SW 1271 (cell line): ENCODE measurements around the gene FAM170B.

ENCODE experiments used
- DNase-seq, 2 experiments: peaks; one replicate each; lab custom pipeline; 2025; lab: John Stamatoyannopoulos, UW

FAM170B gene

DNA sequence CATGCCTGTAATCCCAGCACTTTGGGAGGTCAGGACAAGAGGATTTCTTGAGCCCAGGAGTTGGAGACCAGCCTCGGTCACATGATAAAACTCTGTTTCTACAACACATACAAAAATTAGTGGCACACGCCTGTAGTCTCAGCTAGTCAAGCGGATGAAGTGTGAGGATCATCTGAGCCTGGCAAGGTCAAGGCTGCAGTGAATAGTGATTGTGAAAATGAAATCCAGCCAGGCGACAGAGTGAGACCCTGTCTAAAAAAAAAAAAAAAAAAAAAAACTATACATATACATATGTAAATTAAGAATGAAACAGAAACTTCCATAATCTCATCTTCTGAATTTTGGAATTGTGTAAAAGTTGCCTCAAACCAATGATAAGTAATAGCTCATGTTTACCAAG is 18.2 kb upstream of the FAM170B start:
- no peak for DNase-seq

DNA sequence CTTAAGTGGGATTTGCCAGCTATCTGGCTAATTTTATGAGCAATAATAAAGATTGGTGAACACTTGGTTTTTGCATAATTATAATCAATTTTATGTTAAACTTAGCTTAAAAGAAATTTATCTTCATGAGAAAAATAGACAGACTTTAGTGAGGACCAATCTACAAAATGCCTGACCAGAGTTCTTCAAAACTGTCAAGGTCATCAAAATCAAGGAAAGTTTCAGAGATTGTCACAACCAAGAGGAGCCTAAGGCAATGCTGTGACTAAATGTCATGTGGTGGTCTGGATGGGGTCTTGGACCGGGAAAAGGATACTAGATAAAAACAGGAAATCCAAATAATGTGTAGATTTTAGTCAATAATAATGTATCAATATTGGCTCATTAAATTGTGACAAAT is 17.7 kb upstream of the FAM170B start:
- no peak for DNase-seq

DNA sequence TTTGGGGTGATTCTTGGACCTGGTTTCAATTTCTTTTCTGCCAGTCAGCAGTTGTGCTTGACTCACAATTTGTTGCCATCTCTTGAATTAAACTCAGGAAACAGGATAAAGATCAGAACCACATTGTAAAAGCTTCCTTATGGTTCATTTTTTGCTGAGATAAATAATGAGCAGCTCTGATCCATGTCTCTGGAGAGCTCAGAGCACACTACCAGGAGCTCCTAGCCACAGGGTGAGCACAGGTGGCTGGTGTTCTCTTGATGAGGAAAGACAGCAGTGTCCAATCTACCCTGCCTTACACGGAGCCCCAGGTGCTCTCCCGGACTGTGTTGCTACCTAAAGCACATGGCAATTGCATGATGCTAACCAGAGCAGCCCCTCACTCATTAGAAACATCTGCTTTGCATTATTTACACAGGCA is 17.2 kb upstream of the FAM170B start:
- DNase-seq, result no peak

DNA sequence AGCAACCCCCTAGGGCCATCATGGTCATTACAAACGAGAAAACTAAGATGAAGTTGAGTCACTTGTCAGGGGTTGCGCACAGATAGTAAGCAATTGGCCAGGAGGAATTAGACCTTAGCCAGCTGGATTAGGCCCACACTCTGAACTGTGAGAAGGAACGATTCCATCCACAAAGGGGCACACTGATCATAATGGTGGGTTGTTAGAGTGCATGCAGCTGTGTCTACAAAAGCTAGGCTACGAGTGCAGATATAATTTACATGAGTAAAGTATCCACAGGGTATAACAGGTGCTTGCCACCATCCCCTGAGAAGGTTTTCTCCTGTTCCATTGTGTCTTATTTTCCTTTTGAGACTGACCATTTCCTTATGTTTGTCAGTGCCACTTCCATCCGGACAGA is 16.6 kb upstream of the FAM170B start:
- DNase-seq, result no peak

DNA sequence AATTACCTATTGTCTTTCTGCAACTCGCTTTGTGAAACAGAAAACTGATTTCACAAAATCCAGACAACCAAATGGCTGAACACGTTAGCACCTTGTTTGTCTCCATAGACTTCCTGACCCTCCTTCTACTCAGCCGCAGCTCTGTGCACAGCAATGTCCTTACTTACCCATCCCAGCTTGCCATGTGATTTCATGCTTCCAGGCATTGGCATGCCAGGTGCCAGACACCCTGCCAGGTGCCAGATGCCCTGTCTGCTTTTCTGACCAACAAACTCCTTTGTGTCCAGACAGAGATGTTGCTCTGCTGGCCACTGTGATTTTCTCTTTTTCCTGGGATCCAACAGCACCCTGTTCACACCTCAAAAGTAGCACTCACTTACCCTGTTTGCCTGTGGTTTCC is 16.1 kb upstream of the FAM170B start:
- no peak for DNase-seq

DNA sequence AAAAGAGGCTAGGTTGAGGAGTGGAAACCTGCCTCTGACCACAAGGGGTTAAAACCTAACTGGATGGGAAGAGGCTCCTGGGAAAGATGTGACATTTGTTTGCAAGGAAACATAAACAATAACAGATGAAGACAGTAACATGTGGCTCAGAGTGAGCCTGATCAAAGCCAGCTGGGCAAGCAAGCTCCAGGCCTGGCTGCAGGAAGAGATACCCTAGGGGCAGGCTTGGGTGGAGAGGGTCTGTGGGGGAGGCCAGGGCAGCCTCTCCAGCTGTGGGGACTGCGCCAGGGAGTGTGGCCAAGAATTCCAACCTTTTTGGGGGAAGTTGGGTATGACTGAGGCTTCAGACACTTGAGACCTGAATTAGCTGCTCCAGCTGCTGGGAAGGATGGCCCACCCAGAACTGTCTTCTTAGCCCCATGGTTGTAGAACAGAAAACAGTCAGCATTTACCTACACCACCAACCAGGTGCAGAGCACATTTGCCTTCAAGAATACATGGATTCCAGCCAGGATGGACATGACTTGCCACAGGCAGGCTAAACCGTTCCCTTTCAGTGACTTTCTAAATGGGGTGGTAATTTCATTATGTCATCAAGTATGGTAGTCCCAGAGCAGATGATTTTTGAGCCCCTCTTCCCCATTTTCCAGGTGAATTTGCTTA is 10.4 kb upstream of the FAM170B start:
- DNase-seq, result no peak

DNA sequence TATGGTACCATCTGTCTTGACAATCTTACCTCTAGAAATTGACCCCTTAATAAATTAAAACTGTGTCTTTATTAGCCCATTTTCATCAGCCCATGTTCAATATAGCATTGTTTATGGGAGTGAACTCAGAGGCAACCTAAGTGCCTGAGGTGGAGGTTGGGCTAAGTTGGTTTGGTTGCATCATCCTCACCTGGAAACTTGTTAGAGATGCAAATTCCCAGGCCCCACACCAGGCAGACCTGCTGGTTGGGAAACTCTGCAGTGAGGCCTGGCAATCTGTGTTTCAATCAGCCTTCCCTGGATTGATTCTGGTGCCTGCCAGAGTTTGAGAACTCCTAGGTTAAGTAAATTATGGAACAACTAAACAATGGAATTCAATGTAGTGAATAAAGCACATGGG is 9.4 kb upstream of the FAM170B start:
- no peak for DNase-seq

DNA sequence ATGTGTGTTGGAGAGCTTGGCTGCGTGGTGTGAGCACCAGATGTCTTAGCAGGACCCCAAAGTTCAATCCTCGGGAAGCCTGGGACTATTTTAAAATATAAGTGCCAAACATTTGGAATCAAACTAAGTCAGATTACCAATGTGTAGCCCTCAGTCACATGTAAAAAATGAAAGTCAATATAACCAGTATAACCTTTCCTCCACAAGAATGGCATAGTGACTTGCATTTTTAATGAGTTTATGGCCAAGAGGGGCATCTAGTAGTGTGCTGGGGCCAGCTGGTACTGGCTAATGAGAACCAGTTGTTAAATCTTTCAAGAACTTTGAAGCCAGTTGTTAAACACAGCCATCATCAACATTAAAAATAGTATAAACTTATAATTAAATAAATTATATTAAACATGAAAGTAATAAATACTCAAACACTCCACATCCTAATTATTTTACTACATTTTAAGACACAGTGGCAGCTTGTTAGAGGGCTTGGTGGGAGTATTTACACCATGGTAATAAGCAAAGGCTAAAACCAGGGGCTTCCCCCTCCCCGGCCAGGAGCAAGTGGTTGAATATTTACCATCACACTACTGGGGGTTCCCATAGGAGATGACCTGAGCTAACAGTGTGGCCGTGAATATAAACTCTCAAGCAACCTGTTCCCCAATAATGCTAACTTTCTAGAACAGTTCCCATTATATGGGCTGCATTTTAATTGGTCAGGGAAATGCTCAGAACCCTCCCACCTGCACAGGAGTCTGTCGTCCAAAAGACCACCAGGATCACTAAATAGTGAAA is 7.9 kb upstream of the FAM170B start:
- no peak for DNase-seq

DNA sequence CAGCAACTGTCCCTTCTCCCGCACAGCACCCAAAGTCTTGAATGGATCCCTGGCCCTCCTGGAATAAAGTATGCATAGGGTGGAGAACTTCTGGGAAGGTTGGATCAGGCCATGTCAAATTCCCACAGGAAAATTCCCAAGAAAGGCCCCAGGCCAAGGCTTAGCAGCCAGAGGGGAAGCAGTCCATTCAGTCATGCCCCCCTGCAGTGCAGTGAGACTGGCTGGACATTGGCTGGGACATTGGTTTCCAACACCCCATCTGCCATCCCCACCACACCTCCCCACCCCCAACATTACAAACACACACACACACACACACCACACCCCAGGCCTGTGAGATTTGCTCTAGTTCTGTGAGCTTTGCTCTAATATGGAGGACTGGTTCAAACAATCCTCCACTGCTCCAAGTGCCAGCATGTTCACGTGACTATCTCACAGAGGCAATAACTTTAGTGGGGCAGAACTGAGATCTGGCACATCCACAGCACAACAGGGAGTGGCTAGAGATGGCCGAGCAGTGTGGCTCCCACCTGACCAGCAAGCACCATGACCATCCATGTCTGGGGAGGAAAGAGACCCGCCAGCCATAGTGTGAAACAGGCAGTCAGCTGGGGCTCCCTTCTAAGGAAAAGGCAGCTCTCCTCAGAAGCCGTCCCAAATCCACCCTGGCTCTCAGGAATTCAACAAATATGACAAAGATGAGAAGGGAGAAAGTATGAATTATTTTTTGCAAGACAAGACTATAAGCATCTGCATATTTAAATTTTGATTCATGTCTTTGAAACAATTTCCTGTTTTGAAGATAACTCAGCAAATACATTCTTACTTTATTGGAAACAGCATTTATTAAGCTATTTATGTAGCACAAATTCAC is 6.7 kb upstream of the FAM170B start:
- DNase-seq, result no peak

DNA sequence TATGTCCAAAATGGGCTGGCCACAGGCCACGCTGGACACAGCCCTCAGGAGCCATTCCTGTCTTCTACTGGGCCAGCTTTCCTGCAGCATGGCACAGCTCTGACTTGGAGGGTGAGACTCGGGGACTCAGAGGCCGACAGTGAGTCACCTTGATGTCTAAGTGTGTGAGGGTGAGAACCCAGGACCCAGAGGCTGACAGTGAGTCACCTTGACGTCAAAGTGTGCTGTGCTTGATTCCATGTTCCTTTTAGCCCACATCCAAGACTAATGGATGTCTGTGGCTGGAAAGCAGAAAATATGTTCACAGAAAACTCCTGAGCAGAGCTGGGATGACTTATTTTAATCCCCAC is 6.0 kb upstream of the FAM170B start:
- DNase-seq, result no peak

DNA sequence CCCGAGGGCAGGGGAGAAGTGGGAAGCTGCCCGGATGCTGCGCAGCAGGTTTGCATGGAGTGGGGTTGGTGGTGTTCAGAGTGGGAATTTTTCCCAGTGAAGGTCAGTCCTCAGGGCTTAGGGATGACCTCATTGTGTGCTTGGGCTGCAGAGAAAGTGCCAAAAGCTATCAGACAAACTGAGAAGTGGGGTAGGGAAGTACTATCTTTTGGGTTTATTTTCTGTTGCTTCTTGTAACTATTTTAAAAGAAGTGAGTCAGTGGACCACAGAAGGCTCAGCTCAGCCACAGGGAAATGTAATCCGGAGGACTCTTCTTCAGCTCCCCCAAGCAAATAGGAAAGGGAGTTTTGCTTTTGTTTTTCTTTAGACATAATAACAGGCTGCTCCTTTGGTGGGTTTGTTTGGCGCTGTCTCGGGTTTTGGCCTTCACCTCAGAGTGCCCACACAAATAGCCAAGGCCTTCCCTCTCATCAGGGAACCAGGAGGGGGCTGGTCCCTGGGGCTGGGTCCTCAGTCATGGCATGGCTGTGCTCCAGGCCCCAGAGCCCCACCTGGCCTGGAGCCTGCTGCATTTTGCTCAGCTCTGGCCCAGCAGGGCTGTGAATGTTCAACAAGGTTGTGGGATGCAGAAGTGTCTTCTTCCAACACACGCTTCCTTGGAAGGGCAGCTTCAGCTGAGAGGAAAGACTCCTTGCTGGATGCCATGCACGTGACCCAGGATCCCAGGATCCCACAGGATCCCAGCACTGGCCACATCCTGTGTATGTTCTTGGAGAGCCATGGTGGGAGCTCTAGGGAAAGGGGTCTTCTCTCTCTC is 5.4 kb upstream of the FAM170B start:
- DNase-seq, result no peak

DNA sequence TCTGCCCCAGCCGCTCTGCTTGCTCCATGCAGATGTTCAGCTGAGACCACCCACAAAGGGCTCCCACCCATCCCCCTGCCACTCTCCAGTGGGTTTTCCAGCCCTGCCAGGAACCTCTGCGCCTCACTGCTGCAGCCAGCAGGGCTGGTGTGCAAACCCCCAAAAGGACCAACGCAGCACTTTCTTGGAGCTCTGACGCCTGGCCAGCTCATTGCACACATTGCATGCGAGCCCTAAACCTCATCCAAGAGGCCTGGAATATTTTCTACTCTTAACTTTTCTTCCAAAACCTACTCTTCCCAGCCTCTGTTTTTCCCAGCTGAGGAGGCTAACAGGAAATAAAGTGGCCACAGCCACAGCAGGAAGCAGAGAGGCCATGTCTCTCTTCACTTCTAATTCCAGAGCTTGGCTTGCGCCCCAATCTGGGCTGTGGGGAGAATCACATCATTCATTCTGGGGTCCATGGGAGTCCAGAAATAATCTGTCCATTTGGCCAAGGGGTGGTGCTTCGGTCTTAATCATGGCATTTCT is 4.6 kb upstream of the FAM170B start:
- no peak for DNase-seq

DNA sequence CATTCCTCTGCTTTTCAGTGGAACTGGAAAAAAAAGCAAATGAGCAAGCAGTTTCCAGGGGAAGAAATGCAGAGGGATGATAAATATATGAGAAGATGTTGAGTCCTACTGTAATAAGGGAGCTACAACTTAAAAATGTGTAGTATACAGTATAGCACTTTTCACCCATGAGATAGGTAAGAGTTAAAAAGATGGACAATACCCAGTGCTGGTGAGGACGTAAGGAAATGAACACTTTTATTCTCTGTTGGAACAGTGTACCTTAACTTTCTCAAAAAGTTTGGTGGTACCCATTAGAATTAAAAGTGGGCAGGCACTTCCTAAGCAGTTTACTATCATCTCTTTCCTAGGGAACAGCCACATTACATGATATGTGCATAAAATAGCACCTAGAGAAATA is 2.7 kb upstream of the FAM170B start:
- no peak for DNase-seq

DNA sequence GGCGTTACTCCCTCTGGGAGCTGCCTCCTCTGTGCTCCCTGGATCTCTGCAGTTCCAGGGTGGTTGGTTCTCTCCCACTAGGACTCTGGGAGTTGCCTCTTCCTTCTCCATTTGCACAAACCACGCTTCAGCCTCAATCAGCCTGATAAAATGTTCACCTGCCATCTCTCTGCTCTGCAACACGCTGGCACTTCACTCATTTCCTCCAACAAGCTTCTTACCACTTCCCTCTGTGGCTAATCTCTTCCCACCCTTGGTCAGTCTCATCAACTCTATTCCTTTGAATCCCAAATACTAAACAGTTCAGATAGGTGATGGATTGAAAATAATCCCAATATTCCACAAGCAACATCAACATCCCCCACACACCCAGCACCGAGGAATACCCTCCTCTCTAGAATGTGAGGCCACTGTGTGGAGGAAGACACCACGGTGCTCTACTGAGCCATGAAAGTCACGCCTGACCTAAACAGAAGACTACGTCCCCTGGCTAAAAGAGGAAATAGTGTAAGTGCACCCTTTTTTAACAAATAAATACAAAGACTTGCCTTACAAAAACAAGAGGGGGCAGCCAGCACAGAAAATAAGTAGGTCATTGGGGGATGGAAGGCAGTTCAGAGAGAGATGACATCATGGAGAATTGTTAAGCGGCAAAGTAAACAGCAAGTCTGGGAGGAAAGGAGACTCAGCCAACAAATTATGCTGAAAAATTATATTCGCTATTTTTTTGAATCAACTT is 1.9 kb upstream of the FAM170B start:
- DNase-seq, result no peak

DNA sequence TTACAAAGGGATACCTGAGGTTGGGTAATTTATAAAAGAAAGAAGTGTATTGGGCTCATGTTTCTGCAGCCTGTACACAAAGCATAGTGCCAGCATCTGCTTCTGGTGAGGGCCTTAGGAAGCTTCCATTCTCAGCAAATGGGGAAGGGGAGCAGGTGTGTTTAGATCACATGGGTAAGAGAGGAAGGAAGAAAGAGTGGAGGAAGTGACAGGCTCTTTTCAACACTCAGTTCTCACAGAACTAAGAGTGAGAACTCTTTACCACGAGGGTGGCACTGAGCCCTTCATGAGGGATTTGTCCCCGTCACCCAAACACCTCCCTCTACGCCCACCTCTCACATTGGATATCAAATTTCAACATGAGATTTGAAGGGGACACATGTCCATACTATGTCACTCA is 506 bp upstream of the FAM170B start:
- no peak for DNase-seq

DNA sequence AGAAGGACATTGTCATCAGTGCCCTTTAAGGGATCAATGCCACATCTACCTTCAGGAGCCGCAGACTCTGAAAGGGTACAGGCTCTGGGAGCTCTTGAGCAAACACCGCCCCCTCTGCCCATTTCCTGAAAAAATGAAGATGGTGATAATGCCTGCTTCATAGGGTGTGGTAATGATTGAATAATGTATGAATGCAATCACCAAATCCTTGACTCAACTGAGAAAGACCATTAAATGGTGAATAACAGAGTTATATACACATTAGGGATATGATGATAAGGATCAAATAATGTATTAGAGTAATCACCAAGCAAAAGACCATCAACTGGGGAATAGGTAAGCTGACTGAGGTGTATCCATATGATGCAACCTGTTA is 1.5 kb downstream of the FAM170B start:
- no peak for DNase-seq

DNA sequence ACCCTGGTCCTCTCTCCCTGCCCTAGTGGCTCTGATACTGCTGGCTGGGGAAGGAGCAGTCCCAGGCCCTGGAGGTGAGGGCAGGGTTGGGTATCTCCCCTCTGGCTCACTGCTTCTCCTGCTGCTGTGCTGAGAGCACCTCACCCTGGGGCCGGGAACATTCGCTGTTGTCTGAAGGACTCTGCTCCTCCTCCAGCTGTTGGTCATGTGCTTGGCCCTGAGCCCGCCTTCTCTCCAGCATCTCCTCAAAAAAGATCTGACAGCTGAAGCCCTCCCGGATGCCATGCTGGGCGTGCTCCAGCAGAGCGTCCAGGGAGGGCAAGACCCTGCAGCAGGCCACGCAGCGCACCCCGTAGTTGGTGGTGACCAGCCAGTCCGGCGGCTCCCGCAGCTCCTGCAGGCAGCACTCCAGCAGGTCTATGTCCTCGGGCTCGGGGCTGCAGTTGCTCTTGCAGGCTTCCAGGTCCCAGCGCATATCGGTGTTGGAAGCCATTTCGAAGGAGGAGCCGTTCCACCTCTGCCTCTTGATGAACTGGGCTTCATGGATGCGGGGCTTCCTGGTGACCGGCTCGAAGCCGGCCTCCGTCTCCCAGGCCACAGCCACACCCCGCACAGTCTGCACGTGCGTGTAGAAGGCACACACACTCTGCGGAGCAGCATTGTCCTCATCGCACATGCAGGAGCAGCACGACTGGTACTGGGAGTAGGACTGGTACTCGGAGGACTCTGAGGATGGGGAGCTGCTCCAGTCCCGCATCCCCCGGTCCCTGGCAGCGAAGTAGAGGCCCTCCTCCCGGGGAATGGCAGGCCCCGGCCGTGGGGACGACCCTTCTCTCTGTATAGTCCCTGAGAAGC is 2.1 kb downstream of the FAM170B start:
- no peak for DNase-seq

DNA sequence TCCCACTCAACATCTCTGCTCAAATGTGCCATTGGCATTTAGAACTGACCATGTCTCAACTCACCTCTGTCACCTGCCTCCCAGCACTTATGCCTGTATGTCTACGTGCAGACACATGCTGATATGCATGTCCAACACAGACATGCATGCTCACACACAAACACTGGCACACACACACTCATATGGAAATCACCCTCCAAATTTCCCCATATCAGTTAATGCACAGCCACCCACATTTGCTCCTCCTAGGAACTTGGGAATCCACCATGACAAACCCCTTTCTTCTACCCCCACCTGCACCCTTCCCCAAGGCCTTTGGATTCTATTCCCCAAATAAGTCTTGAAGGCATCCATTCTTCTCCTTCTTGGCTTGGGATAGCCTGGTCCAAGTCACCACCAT is 4.4 kb downstream of the FAM170B start:
- no peak for DNase-seq

DNA sequence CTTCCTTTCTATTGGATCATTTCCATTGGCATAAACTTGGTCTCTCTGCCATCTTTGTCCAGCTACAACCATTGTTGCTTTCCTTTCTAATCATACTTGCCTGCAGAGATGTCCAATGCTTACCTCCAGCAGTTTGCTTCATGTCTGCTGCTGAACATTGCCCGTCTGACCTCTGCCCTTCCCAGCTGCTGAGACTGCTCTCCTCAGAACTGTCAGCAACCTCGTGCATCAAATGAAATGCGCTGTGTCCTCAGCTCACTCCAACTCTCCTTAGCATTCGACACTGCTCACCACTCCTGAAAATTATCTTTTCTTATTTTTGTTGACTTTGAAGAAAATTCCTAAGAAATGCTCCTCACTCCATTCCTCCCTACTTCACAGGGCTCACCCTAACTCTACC is 5.0 kb downstream of the FAM170B start:
- DNase-seq, result no peak
